HEK293T (cell line): ENCODE data around the gene MEF2C.

Experiments
- ARNT ChIP-seq: fragments of 450-650 bp; IDR thresholded peaks from 2 replicates; pipeline ENCODE4 v1.6.1; 2017; ENCODE audit warnings: mild to moderate bottlenecking
- BHLHE40 ChIP-seq: fragments of 450-650 bp; IDR thresholded peaks from 2 replicates; pipeline ENCODE4 v1.6.1; 2016; ENCODE audit warnings: mild to moderate bottlenecking, moderate library complexity, borderline replicate concordance
- ELF4 ChIP-seq: fragments of 450-650 bp; IDR thresholded peaks from 2 replicates; pipeline ENCODE4 v1.6.1; 2017; ENCODE audit warnings: antibody characterized with exemption
- FOXA1 ChIP-seq: fragments of 450-650 bp; IDR thresholded peaks from 2 replicates; pipeline ENCODE4 v1.6.1; 2016; ENCODE audit warnings: mild to moderate bottlenecking
- FOXK2 ChIP-seq: fragments of 450-650 bp; IDR thresholded peaks from 2 replicates; pipeline ENCODE4 v1.6.1; 2016; ENCODE audit warnings: mild to moderate bottlenecking
- FOXM1 ChIP-seq: fragments of 450-650 bp; IDR thresholded peaks from 2 replicates; pipeline ENCODE4 v1.6.1; 2017; ENCODE audit warnings: mild to moderate bottlenecking, borderline replicate concordance
- L3MBTL2 ChIP-seq: fragments of 450-650 bp; conservative IDR thresholded peaks from 2 replicates; pipeline ENCODE4 v1.6.1; 2016; ENCODE audit warnings: mild to moderate bottlenecking
- LEF1 ChIP-seq: fragments of 450-650 bp; IDR thresholded peaks from 2 replicates; pipeline ENCODE4 v1.6.1; 2017; ENCODE audit warnings: mild to moderate bottlenecking, borderline replicate concordance
- NFRKB ChIP-seq: fragments of 450-650 bp; IDR thresholded peaks from 2 replicates; pipeline ENCODE4 v1.6.1; 2016; ENCODE audit warnings: mild to moderate bottlenecking, moderate library complexity
- PKNOX1 ChIP-seq: fragments of 450-650 bp; IDR thresholded peaks from 2 replicates; pipeline ENCODE4 v1.6.1; 2016
- SP1 ChIP-seq: fragments of 450-650 bp; IDR thresholded peaks from 2 replicates; pipeline ENCODE4 v1.6.1; 2017
- SUZ12 ChIP-seq: fragments of 450-650 bp; IDR thresholded peaks from 2 replicates; pipeline ENCODE4 v1.6.1; 2016; ENCODE audit warnings: mild to moderate bottlenecking
- TARDBP ChIP-seq: fragments of 450-650 bp; IDR thresholded peaks from 2 replicates; pipeline ENCODE4 v1.6.1; 2016
- ZNF384 ChIP-seq: fragments of 450-650 bp; IDR thresholded peaks from 2 replicates; pipeline ENCODE4 v1.6.1; 2016

GRCh38 chr5:88691230-88691582, 191.8 kb downstream of the MEF2C start:
- TF ChIP-seq L3MBTL2 (no peak; the same call in 1 of the 2 replicates), SP1 (no peak), ZNF384 (no peak), BHLHE40 (no peak), LEF1 (no peak), ARNT (no peak), FOXK2 (no peak), PKNOX1 (no peak), FOXM1 (no peak), FOXA1 (no peak), ELF4 (no peak), SUZ12 (no peak), TARDBP (no peak), NFRKB (no peak)
